ENCODE results near the gene IL1B.

DNA sequence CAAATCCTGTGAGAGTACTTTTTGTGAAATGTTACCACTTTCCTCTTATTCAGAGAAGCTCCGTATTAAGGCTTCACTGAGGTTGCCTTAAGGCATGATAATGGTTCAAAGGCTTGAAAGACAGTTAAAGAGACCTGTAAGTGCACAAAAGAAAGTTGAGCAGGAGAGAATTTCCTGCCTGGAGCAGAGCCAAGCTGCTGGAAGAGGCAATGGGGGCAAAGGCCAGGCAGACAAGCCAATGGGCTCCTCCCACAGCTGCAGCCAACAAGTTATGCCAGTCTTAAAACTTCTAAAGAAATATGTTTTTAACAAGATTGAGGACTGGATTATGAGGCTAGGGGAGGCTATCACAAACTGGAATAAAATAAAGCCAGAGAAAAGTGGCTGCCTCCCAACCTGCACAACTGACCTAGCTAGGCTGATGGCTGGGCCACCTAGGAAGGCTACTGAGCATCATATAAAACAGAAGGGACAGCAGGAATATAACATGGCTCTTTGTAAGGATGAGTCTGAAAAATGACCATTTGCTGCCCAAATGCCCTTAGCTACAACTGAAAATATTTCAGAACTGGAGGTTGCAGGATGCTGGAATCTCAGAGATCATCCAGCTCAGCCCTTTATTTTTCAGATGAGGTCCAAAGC, 2.1 kb downstream of the IL1B start:
- TF ChIP-seq SIN3A (conservative IDR thresholded peaks at IDR 0.05 in 1 of 2, IDR thresholded peaks at IDR 0.05 in 1 of 2; ENCODE audit: low read depth in 1 of 2, low read length in 2 of 2), result no peak
- no peak for TF ChIP-seq NRF1 (IDR thresholded peaks at IDR 0.05; ENCODE audit: low read depth, low read length)

Data from H1 (cell line).